ENCODE results near the gene CPLX4. TPM values are rescaled to one million over a fixed set of nuclear protein-coding genes. Genes with fewer than 3 reads are reported as not detected.

Gene CPLX4
- total RNA-seq, 4 donors from 2014 or later = not detected

- Histone ChIP-seq H3K4me3 (peak overlapping the region; percentile 47), H3K9me3 (no peaks in the 10 kb centered on the region), H3K27me3 (peaks cover 100% of the 10 kb centered on the region), H3K4me1 (peaks cover 44% of the 10 kb centered on the region), H3K27ac (no peak overlapping the region), H3K36me3 (no peaks in the 10 kb centered on the region)
- DNase-seq (ENCODE audit: low spot score in 2 of 2) = no peak
- no peak for TF ChIP-seq POLR2A (IDR thresholded peaks at IDR 0.05)
- TF ChIP-seq POLR2AphosphoS5 (IDR thresholded peaks at IDR 0.05) = no peak
- WGBS = 39% methylated on average over 14 of the region's 14 CpGs
Measured at GRCh38 chr18:59271606-59272220, 46.7 kb downstream of the CPLX4 start.

GRCh38 chr18:59270689-59271257, 47.7 kb downstream of the CPLX4 start:
- H3K9me3 ChIP-seq = no peaks in the 10 kb centered on the region
- WGBS = 45% methylated on average over 4 of the region's 4 CpGs
- H3K36me3 ChIP-seq = no peaks in the 10 kb centered on the region
- no peak overlapping the region for H3K27ac ChIP-seq
- no peak for DNase-seq (ENCODE audit: low spot score in 2 of 2)
- H3K4me1 ChIP-seq = peaks cover 45% of the 10 kb centered on the region
- TF ChIP-seq POLR2AphosphoS5 (IDR thresholded peaks at IDR 0.05) (no peak), EP300 (IDR thresholded peaks at IDR 0.05) (no peak), CTCF (IDR thresholded peaks at IDR 0.05) (no peak)
- H3K27me3 ChIP-seq = peaks cover 100% of the 10 kb centered on the region
- no peak overlapping the region for H3K4me3 ChIP-seq

GRCh38 chr18:59269563-59270119, 48.8 kb downstream of the CPLX4 start:
- Histone ChIP-seq H3K4me1 (peaks cover 55% of the 10 kb centered on the region), H3K4me3 (peak overlapping the region; percentile 37), H3K27me3 (peaks cover 100% of the 10 kb centered on the region)

GRCh38 chr18:59268721-59269562, 49.5 kb downstream of the CPLX4 start:
- DNase-seq (ENCODE audit: low spot score in 2 of 2) = no peak
- TF ChIP-seq CTCF (IDR thresholded peaks at IDR 0.05) = no peak
- TF ChIP-seq POLR2AphosphoS5 (IDR thresholded peaks at IDR 0.05) = no peak
- TF ChIP-seq EP300 (IDR thresholded peaks at IDR 0.05) = no peak
- no peak for TF ChIP-seq POLR2A (IDR thresholded peaks at IDR 0.05)
- peaks cover 100% of the 10 kb centered on the region for H3K27me3 ChIP-seq
- H3K4me3 ChIP-seq = peak overlapping the region; percentile 37
- 5% methylated on average over 30 of the region's 90 CpGs for WGBS
- H3K27ac ChIP-seq = no peak overlapping the region
- peaks cover 55% of the 10 kb centered on the region for H3K4me1 ChIP-seq
- H3K9me3 ChIP-seq = no peaks in the 10 kb centered on the region
- no peaks in the 10 kb centered on the region for H3K36me3 ChIP-seq

More at GRCh38 chr18:59269563-59270119, 48.8 kb downstream of the CPLX4 start:
- H3K9me3 ChIP-seq = no peaks in the 10 kb centered on the region
- no peak for DNase-seq (ENCODE audit: low spot score in 2 of 2)
- 12% methylated on average over 17 of the region's 17 CpGs for WGBS
- no peak overlapping the region for H3K27ac ChIP-seq
- no peaks in the 10 kb centered on the region for H3K36me3 ChIP-seq
- TF ChIP-seq POLR2A (IDR thresholded peaks at IDR 0.05) (no peak), POLR2AphosphoS5 (IDR thresholded peaks at IDR 0.05) (no peak), EP300 (IDR thresholded peaks at IDR 0.05) (no peak), CTCF (IDR thresholded peaks at IDR 0.05) (no peak)

- Histone ChIP-seq H3K27me3 (peaks cover 100% of the 10 kb centered on the region), H3K9me3 (no peaks in the 10 kb centered on the region), H3K36me3 (no peaks in the 10 kb centered on the region), H3K4me1 (peaks cover 48% of the 10 kb centered on the region), H3K27ac (no peak overlapping the region), H3K4me3 (peak overlapping the region; percentile 37)
- TF ChIP-seq POLR2AphosphoS5 (IDR thresholded peaks at IDR 0.05) (no peak), EP300 (IDR thresholded peaks at IDR 0.05) (no peak), CTCF (IDR thresholded peaks at IDR 0.05) (no peak), POLR2A (IDR thresholded peaks at IDR 0.05) (no peak)
- 29% methylated on average over 28 of the region's 28 CpGs for WGBS
- DNase-seq (ENCODE audit: low spot score in 2 of 2) = no peak
Measured at GRCh38 chr18:59268127-59268720, 50.2 kb downstream of the CPLX4 start.
